Left lung (tissue), 10 donors: Measurements from ENCODE around the gene IQSEC2. TPM values are rescaled to one million over a fixed set of nuclear protein-coding genes. Genes with fewer than 3 reads are reported as not detected.

Source experiments
- ATAC-seq: fragments of 200-7000 bp; cut with Tn5 transposase; one replicate; pipeline ENCODE4 v1.9.1; 2020; ENCODE audit warnings: moderate library complexity
- DNase-seq, 4 donors: peaks; one replicate each; pipeline ENCODE4 v3.0.0-alpha.2; 2013 to 2020
- H3K27ac ChIP-seq, 2 donors: fragments of 200-600 bp; sonication (generic) in 1 of 2; one replicate each; pipeline versions ENCODE4 v1.5.0 to v1.8.0; 2020 to 2021
- H3K27me3 ChIP-seq, 2 donors: fragments of 200-600 bp; sonication (generic) in 1 of 2; one replicate each; pipeline versions ENCODE4 v1.5.0 to v1.8.0; 2020 to 2021
- H3K36me3 ChIP-seq, 2 donors: fragments of 200-600 bp; sonication (generic) in 1 of 2; one replicate each; pipeline versions ENCODE4 v1.5.0 to v1.8.0; 2020 to 2021
- H3K4me1 ChIP-seq, 2 donors: fragments of 200-600 bp; one replicate each; pipeline ENCODE4 v1.8.0; 2021
- H3K4me3 ChIP-seq, 2 donors: fragments of 200-600 bp; sonication (generic) in 1 of 2; one replicate each; pipeline versions ENCODE4 v1.5.0 to v1.8.0; 2020 to 2021; ENCODE audit warnings: mild to moderate bottlenecking in 1 of 2
- H3K9me3 ChIP-seq, 2 donors: fragments of 200-600 bp; sonication (generic) in 1 of 2; one replicate each; pipeline versions ENCODE4 v1.5.0 to v1.8.0; 2020 to 2021
- intact Hi-C, 2 donors: fragments of 100-400 bp; cut with DNase I; formaldehyde crosslinking; loops; one replicate each; pipeline versions ENCODE4 v1.11.2 to v1.14.2; 2022
- polyA plus RNA-seq, 6 donors: library from polyadenylated mRNA; unstranded; fragments of 120-200 nt; gene quantifications; one replicate each; pipeline ENCODE4 v1.2.1, GENCODE V29; 2013; ENCODE audit not compliant: insufficient read length in 6 of 6
- total RNA-seq, 2 donors: library from RNA; stranded (reverse); fragmentation: NEBNext Ultra II Directional; extraction: Animal tissue kit (Norgen Biotek cat#: 25700); gene quantifications; one replicate each; pipeline ENCODE4 v1.2.1, GENCODE V29; 2021
- TF ChIP-seq, protein P1 (sequence below), 2 donors: fragments of 200-600 bp; sonication (generic) in 1 of 2; IDR thresholded peaks; one replicate each; pipeline versions ENCODE4 v1.5.0 to v1.8.0; 2021; ENCODE audit warnings: antibody characterized with exemption in 2 of 2
- donor health status: DM: no; HTN: yes; CAD: no.
- donor health status: DM: no; HTN: no; CAD: no.

Gene IQSEC2
- total and polyA plus RNA-seq, 8 donors = 13.6 to 17.3 (median 15.0) TPM

DNA sequence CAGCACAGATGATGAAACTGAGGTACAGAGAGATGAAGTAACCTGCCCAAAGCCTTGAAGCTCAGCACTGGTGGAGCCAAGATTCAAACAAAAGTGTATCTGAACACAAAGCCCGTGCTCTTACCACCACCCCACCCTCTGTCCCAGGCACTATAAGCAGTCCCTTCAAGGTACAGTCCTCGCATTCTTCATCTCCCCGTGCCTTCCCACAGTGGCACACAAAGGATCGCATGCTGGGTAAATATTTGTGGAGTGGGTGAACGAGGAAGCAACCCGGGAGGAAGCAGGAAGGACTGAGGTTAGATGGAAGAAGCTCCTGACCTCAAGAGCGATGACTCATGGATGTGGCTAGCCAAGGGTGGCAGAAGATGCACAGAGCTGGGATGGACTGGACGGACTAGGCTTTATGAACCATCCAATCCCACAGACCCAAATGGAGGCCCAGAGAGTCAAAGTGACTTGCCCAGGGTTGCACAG is 18.4 kb downstream of the IQSEC2 start:
- Histone ChIP-seq H3K36me3 (no peaks in the 10 kb centered on the region), H3K4me3 (no peak overlapping the region), H3K9me3 (no peaks in the 10 kb centered on the region), H3K27me3 (no peaks in the 10 kb centered on the region), H3K4me1 (peaks cover 2 to 37% of the 10 kb centered on the region in 2 donors), H3K27ac (no peak overlapping the region)
- intact Hi-C loops = no loop called here
- ATAC-seq (peak; percentile 55), DNase-seq (no peak)
- TF ChIP-seq, protein P1, sequence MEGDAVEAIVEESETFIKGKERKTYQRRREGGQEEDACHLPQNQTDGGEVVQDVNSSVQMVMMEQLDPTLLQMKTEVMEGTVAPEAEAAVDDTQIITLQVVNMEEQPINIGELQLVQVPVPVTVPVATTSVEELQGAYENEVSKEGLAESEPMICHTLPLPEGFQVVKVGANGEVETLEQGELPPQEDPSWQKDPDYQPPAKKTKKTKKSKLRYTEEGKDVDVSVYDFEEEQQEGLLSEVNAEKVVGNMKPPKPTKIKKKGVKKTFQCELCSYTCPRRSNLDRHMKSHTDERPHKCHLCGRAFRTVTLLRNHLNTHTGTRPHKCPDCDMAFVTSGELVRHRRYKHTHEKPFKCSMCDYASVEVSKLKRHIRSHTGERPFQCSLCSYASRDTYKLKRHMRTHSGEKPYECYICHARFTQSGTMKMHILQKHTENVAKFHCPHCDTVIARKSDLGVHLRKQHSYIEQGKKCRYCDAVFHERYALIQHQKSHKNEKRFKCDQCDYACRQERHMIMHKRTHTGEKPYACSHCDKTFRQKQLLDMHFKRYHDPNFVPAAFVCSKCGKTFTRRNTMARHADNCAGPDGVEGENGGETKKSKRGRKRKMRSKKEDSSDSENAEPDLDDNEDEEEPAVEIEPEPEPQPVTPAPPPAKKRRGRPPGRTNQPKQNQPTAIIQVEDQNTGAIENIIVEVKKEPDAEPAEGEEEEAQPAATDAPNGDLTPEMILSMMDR (IDR thresholded peaks at IDR 0.05) = no peak

DNA sequence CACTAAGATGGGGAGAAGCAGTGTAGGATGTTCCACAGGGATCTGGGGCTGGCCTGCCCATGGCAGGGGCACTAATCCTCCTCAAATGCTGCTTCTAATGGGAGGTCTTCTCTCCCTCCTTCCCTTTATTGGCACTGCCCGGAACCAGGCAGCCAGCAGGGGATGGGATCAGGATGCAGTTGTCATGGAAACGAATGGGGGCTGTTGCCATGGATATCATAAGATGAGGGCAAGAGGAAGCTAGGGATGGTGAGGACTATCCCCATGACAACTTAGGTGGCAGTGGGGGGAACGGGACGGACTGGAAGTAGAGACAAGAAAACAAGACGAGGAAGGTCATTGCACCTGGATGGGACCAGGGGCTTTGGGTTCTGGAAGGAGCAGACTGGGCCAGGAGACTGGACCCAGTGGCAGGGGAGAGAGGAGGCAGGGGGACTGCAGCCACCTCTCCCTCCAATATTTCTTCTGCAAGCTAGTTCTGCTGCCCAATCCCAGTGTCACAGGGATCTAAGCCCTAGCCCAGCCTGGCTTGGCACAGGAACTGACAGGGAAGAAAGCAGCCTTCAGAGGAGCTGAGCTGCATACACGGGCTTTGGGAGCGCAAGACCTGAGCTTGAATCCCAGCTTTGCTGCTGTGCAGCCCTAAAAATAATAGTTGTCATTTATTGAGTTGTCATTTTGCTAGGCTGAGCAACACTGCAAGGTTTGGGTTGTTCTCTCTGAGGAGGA is 19.0 kb downstream of the IQSEC2 start:
- Histone ChIP-seq H3K27ac (no peak overlapping the region), H3K27me3 (peaks cover 0 to 1% of the 10 kb centered on the region in 2 donors), H3K36me3 (no peaks in the 10 kb centered on the region), H3K4me1 (peaks cover 2 to 37% of the 10 kb centered on the region in 2 donors), H3K9me3 (no peaks in the 10 kb centered on the region), H3K4me3 (no peak overlapping the region)
- ATAC-seq (no peak), DNase-seq (no peak)
- TF ChIP-seq, protein P1 (IDR thresholded peaks at IDR 0.05) = no peak
- intact Hi-C loops = no loop called here

DNA sequence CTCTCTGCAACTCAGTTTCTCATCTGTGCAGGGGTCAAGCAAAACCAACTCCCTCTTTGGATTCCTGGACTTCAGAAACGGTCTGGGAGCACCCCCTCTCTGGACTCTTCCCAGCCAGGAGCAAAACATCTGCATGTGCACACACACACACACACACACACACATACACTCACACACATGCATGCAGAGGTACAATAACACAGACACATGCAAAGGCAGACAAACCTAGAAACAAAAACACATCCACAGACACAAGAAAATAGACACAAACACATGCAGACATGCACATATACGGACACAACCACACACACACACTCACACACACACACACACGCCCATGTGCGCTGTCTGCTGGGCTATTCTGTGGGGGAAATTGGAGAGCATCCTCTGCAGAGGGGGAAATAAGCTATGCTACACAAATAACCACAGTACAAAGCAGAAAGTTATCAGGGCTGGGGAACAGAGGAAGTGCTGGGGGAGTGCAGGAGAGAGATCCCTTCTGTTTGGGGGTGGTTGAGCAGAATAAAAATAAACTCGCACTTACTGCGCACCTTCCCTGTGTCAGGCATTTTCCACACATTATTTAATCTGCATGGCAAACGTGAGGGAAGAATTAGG is 19.9 kb downstream of the IQSEC2 start:
- H3K4me1 ChIP-seq = peaks cover 2 to 35% of the 10 kb centered on the region in 2 donors
- ATAC-seq = no peak
- peaks cover 0 to 10% of the 10 kb centered on the region in 2 donors for H3K27me3 ChIP-seq
- no peaks in the 10 kb centered on the region for H3K36me3 ChIP-seq
- H3K4me3 ChIP-seq = no peak overlapping the region
- H3K9me3 ChIP-seq = no peaks in the 10 kb centered on the region
- H3K27ac ChIP-seq = no peak overlapping the region
- intact Hi-C loops = no loop called here
- TF ChIP-seq, protein P1 (IDR thresholded peaks at IDR 0.05) = no peak
- no peak for DNase-seq

DNA sequence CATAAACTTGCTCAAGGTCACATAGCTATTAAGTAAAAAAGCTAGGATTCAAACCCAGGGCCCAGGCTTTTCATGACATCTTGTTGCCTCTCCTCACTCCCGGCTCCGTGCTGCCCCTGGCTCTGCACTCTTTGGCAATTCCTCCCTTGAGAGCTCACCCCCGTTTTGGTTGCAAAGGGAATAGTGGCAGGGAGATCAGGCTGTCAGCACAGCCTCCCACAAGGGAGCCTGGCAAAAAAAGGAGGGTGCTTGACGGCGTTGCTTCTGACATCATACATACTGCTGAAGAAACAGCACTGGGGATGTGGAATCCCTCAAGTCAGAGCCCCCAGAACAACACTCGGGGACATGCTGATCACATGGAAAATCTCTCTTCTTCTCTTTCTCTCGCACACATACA is 20.5 kb downstream of the IQSEC2 start:
- no peak for ATAC-seq
- no peak overlapping the region for H3K4me3 ChIP-seq
- TF ChIP-seq, protein P1 (IDR thresholded peaks at IDR 0.05) = no peak
- H3K27me3 ChIP-seq = peaks cover 0 to 11% of the 10 kb centered on the region in 2 donors
- intact Hi-C loops = no loop called here
- H3K27ac ChIP-seq = no peak overlapping the region
- no peak for DNase-seq
- no peaks in the 10 kb centered on the region for H3K9me3 ChIP-seq
- peaks cover 2 to 29% of the 10 kb centered on the region in 2 donors for H3K4me1 ChIP-seq
- no peaks in the 10 kb centered on the region for H3K36me3 ChIP-seq

DNA sequence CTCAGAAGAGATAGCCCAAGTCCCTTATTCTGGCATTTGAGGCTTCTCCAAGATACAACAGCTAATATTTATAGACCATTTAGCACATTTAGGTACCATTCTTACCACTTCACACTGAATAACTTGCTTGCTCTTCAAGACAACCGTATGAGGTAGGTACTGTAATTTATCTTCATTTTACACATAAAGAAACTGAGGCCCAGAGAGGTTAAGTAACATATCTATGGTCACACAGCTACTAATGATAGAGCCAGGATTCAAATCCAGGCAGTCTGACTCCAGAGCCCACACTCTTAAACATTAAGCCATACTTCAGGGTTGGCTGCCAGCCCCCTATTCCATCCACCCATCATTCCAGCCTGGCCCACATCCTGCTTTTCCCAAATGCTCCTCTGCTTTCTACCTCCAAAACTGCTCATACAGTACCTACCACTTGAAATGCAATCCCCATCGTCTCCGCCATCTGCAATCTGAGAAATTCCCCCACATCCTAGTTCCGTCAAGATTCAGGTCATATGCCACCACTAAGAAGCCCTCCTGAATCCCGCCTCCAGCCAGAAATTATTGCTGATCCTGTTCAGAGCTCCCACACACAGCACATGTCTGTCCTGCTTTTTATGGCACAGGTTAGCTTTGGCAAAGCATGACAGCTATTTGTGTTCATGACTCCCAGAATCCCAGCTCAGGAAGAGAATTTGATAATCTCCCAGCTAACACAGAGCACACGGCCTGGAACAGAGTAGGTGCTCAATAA is 23.5 kb downstream of the IQSEC2 start:
- DNase-seq (no peak), ATAC-seq (no peak)
- Histone ChIP-seq H3K27me3 (peaks cover 0 to 11% of the 10 kb centered on the region in 2 donors), H3K36me3 (no peaks in the 10 kb centered on the region), H3K9me3 (no peaks in the 10 kb centered on the region), H3K4me1 (peaks cover 0 to 7% of the 10 kb centered on the region in 2 donors), H3K27ac (no peak overlapping the region), H3K4me3 (no peak overlapping the region)
- TF ChIP-seq, protein P1 (IDR thresholded peaks at IDR 0.05) = no peak
- intact Hi-C loops = no loop called here
